ENCODE data around the gene GRXCR2.

- no peak for TF ChIP-seq SMC3 (conservative IDR thresholded peaks at IDR 0.05; ENCODE audit: poor library complexity)
- TF ChIP-seq CTCF (IDR thresholded peaks at IDR 0.05; ENCODE audit: poor library complexity, severe bottlenecking): no peak
- no peak for TF ChIP-seq REST (IDR thresholded peaks at IDR 0.05; ENCODE audit: borderline replicate concordance)
- no peak for TF ChIP-seq POLR2AphosphoS5 (IDR thresholded peaks at IDR 0.05)
- no peak for TF ChIP-seq RAD21 (conservative IDR thresholded peaks at IDR 0.05)
- TF ChIP-seq EP300 (conservative IDR thresholded peaks at IDR 0.05; ENCODE audit: poor library complexity, severe bottlenecking): no peak
- no peak for TF ChIP-seq EZH2 (IDR thresholded peaks at IDR 0.05; ENCODE audit: borderline replicate concordance, insufficient read depth, low read length, poor library complexity, severe bottlenecking)
- TF ChIP-seq MXI1 (conservative IDR thresholded peaks at IDR 0.05; ENCODE audit: poor library complexity, severe bottlenecking): no peak
Observed at GRCh38 chr5:145859453-145859852, 13.4 kb downstream of the GRXCR2 start.

All from neural cell (in vitro differentiated cells).